HG02870 (cell line): ENCODE results near the gene LIN52.

Source experiments
- ATAC-seq: cut with Tn5 transposase; IDR thresholded peaks from one replicate; pipeline ENCODE4 v1.9.1; 2021; ENCODE audit warnings: mild to moderate bottlenecking, moderate library complexity; ENCODE audit not compliant: unreplicated experiment

Gene LIN52

DNA sequence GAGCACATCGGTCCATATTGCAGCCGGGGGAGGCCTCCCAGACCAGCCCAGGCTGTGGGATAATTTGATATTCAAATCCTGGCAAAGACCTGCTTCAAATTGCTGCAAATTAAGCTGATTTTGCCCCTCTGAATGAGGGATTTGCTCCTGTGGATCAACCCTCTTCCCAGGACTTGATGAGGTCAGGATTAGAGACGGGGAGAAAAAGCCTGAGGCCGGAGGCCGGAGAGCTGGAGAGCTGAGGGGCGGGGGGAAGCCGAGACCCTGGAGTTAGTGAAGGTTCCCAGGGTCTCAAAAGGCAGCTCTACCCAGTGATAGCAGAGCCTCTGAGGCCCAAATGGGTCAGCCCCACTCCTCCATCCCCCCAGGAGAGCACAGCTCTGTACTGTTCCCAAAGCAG lies 137.0 kb downstream of the LIN52 start:
- ATAC-seq = no peak

DNA sequence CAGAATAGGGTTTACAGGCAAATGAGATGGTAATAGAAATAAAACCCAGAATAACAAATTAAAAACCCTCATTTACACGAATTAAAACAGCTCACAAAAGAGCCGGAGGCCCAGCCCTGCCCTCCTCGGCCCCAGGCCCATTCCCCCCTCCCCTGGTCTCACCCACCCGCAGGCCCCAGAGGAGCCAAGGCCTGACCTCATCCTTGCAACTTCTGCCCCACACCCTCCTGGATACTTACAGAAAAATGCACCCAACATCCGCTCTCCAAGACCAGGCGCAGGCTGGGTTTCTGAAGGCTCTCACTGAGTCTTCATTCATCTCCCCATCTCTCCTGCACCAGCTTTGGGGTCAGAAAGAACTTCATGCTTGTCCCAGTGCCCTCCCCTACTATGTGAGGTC lies 138.3 kb downstream of the LIN52 start:
- no peak for ATAC-seq

DNA sequence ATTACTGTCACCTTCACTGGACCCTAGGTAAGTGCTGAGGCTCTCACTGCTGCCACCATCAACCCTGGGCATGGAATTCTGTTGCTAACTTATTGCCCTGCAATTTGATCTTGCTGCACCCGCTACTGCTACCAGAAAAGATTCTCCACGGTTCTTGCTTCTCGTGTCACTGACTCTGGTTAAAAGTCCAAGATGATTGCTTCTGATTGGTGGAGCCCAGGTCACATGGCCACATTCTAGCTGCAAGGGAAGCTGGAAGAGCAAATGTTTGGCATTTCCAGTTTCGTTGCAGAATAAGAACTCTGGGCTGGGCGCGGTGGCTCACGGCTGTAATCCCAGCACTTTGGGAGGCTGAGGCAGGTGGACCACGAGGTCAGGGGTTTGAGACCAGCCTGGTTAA lies 147.0 kb downstream of the LIN52 start:
- ATAC-seq = no peak

DNA sequence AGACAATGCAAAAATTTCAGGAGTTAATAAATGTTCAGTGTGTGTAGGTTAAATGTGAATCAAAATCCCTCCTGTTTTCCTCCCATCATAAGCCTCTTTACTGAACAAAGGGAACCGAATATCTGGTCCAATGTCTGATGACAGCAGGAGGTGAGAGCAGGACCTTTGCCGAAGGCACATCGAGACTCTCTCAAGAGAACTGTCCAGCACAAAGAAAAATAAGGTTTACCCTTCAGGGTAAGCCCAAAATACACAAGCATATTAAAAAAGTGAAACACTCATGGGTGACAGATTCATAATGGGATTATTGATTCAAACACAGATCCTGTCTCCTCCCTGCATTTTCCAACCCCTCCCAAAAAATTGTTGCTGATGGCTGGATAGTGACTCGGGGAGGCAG lies 150.3 kb downstream of the LIN52 start:
- ATAC-seq = no peak

DNA sequence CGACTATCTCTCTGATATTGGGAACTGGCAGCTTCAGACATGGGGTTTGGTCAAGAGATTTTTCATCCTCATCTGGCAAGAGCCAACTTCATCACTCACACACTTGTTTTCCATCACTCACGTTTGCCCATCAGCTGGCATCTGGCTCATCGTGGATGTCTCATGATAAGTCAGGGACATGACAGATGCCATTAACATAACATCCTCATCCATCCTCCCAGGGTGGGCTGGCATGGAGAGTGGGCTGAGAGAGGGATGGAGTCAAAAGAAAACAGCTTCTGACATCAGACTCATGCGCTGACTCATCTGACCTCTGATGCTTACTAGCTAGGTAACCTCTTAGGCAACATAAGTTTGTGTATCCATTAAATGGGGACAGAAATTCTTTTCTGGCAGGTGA lies 152.7 kb downstream of the LIN52 start:
- ATAC-seq = no peak

DNA sequence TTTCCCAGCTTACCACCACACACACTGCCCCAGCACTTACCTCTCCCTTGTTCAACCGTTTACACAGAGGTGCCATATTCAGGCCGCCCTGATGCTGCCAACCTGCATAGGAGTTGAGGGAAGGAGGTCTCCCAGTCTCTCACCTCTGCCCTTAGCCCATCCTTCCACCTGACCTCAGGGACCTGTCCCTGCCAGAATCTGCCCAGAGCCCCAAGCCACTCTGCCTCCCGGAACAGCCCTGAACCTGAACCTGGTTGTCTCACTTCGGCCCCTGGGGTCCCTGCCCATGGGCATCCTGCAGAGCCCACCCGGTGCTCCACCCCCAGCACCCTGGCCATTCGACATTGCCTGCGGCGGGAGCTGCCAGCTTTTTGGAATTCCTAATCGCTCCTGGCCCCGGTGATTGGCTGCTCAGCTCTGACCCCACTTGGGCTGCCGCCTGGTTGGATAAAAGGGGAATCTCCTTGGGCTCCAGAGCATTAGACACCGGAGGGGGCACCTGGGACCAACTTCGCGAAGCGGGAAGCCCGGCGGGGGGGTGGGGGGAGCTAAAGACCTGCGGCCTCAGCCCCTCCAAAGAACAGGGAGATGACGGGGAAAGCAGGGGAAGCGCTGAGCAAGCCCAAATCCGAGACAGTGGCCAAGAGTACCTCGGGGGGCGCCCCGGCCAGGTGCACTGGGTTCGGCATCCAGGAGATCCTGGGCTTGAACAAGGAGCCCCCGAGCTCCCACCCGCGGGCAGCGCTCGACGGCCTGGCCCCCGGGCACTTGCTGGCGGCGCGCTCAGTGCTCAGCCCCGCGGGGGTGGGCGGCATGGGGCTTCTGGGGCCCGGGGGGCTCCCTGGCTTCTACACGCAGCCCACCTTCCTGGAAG lies 154.5 kb downstream of the LIN52 start, which contains the start of gene VSX2:
VSX2 (plus strand) TSS at position 476 of the 874 bp plus-strand sequence; CDS start at position 589, 113 bp downstream.
- ATAC-seq = no peak

DNA sequence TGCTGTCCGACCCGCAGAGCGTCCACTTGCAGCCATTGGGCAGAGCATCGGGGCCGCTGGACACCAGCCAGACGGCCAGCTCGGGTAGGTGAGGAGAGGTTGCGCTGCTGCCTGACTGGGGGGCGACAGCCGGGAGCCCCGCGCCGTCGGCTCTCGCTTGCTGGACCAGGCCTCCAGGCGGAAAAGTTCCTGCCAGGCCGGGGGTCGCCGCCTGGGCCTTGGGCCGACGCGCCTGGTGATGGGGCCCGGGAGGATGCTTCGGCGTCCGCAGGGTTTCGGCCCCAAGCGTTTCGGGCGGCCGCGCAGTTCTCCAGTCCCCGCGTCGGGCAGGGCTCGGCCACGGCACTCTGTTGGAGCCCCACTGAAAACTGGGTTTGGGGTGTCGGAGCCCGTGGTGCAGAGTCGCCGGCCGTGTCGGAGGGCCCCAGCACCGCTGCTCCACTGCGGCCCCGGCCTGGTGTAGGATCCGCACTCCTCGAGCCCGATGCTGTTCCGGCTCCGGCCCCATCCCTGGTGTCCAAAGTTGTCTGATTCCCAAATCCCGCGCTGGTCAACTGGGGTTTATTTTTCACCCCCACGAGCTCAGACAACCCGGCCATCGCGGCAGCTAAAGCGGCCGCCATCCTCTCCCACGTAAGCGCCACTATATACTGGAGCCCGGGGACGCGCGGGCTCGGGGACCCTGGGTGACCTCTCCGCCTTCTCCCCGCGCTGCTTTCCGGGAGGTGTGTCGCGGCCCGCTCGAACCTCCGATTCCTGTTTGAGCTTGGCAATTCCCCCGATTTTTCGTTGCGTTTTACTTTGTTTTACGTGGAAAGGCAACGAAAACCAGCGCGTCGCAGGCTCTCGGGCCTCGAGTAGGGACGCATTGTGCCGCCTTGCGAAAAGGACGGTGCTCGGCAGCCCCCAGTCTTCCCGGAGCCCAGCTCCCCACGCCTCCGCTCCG lies 155.4 kb downstream of the LIN52 start:
- no peak for ATAC-seq

DNA sequence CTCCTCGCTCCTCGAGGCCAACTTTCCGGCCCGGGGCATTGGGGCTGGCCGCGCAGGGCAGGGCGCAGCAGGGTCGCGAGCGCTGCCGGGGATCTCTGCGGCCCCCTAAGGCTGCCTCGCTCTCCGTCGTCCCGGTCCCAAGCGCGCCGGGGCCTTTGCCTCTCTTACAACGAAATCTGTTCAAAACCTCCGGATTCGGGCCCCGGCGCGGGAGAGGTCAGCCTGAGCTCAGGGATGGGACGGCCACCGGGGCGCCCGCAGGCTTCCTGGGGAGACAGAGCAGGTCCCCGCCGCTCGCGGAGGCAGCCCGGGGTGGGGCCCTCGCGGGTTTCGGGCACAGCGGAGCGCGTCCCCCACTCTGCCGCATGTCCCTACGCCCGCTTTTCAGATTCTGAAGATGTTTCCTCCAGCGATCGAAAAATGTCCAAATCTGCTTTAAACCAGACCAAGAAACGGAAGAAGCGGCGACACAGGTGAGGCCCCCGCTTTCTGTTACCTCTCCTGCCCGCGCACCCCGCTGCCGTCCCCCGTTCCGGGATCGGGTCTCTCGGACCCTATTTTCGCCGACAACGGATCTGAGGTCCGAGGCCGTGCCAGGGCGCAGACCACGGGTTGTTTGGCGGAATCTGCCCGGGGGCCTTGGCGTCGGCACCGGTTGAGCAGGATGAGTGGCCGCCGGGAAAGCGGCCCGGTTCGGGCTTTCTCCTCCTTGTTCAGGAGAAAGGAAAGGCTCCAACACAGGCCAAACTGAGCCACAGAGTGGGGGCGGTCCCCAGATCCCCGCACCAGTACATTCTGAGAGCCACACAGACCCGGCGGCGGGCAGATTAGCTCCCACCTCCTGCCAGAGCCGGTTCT lies 156.3 kb downstream of the LIN52 start:
- no peak for ATAC-seq

DNA sequence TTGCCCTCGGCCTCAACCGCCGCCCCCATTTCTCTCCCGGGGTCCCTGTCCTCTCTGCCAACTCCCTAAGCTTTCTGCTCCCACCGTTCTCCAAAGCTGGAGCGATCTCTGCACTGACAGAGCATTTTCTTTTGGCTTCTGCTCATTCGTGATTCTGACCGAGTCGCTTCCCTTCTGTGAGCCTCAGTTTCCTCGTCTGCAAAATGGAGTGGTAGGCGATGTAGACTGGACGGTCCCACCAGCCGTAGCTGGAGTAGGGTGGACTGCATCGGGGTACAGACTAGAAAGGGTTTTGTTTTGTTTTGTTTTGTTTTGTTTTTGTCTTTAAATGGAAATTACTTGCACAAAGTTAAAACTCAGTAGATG lies 156.9 kb downstream of the LIN52 start:
- ATAC-seq = no peak

DNA sequence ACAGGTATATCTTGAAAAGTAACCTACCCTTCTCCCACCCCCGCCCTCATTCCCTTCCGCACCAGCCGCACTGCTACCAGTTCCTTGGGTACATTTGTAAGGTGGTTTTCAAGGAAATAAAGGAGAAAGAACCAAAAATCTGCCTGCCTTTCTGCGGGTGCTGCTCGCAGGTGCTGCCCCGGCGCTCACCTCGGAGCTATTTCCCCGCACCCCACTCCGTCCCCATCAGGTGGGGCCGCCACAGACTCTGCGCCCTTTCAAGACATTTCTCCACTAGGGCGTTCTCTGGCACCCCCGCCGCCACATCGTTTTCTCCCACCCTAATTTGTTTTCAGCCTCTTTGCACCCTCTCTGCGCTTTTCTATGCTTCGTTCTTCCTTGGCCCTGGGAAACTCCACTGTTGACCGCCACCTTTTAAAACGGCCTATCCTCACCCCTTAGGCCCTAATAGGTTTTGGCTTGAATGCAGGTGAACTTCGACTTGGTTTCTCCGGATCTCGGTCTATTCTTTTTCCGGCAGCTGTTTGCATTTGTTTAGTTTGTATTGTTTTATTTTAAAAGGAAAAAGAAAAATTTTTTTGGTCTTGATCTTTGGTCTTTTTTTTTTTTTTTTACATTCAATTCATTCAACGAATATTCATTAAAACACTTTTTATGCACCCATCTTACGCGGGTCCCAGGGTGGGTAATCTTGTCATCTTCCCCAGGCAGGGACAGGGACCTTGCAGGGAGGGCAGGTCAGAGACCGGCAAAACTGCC lies 157.4 kb downstream of the LIN52 start:
- no peak for ATAC-seq

DNA sequence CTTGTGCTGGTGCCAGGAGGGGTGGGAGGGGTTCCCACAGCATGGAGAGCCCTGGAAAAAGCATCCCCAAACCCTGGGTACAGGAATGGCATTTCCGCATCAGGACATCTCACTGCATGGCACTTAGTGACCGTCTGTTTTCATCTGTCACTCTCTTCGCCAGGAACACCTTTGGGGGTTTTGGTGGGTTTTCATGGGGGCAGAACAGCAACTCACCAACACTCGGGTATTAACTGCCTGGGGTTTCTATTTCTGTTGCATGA lies 158.0 kb downstream of the LIN52 start:
- ATAC-seq = no peak

DNA sequence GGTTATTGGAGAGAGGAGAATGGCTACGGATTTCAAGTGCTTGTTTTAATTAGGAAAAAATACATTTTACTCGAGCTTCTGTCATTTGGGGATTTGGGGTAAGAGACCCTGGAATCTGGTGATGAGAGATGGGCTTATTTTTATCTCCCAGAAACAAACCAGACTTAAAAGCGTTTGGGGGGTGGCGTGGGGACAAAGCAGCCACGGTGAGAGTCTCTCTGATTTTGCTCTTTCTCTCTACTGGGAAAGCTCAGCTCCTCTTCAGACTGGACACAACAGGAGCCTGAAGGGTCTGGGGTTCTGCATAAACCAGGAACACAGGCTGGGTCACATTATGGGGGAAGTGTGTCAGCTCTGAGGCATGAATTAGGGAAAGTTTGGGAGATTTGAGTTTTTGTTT lies 158.3 kb downstream of the LIN52 start:
- ATAC-seq = no peak

DNA sequence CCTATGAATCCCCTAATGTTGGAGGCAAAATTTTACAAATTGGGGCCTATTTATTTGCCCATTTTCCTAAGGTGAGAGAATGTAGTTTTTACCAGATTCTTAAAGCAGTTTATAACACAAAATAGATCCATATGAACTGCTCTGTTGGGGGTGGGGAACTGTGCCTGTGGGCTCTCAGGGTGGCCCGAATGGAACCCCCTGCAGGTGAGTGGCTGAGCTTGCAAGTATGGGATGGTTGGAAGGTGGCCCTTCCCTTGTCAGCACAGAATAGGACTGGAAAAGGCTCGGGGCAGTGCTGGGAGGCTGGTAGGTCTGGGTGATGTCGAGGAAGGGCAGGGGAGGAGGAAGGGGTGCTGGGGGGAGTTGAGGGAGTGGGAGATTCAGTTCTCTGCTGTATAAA lies 159.4 kb downstream of the LIN52 start:
- no peak for ATAC-seq

DNA sequence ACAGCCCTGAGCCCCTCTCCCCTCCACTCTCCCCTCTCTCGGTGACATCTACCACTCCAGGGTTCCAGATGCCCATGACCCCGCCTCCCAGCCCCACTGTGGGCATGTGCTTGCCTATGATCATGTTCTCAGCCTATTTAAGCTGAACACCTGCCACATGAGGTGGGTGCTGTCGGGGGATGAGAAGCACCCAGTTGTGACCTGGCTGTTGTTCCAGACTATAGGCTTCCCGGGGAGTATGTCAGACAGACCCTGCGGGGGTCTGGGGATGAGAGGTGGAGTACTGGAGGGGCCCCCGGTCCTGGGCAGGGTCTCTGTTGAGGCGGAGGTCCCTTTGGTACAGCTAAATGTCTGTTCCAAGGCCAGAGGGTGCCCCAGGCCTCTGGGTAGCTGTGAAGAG lies 160.5 kb downstream of the LIN52 start:
- no peak for ATAC-seq

DNA sequence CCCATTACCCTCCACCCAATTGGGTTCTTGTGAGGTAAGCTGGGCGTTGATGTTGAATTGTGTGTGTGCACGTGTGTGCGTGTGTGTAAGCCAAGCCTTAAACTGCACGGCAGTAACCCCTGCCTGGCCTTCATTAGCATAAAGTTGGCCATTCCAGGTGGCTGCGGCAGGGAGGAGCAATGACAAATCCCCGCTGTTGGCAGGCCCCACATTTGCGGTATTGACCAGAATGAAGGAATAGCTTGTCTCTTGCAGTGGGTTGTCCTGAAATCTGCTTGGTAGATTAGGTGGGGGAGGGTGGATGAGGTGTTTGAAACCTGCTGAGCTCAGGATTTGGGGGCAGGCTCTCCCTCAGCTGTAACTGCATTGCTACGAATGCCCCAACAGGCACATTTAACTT lies 161.8 kb downstream of the LIN52 start:
- no peak for ATAC-seq

DNA sequence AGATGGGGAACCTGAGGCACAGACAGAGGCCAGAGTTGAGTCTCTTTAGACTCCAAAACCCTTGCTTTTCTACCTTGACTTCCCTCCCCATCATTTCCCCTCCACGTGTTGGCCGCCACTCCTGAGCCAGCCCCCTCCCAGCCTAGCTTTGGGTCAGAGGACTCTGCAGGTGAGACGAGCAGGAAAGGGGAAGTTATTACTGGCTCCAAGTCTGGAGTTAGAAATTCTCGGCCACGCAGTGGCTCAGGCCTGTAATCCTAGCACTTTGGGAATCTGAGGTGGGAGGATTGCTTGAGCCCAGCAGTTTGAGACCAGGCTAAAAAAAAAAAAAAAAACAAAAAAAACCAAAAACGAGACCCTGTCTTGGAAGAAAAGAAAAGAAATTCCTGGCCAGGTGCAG lies 163.3 kb downstream of the LIN52 start:
- ATAC-seq = no peak

DNA sequence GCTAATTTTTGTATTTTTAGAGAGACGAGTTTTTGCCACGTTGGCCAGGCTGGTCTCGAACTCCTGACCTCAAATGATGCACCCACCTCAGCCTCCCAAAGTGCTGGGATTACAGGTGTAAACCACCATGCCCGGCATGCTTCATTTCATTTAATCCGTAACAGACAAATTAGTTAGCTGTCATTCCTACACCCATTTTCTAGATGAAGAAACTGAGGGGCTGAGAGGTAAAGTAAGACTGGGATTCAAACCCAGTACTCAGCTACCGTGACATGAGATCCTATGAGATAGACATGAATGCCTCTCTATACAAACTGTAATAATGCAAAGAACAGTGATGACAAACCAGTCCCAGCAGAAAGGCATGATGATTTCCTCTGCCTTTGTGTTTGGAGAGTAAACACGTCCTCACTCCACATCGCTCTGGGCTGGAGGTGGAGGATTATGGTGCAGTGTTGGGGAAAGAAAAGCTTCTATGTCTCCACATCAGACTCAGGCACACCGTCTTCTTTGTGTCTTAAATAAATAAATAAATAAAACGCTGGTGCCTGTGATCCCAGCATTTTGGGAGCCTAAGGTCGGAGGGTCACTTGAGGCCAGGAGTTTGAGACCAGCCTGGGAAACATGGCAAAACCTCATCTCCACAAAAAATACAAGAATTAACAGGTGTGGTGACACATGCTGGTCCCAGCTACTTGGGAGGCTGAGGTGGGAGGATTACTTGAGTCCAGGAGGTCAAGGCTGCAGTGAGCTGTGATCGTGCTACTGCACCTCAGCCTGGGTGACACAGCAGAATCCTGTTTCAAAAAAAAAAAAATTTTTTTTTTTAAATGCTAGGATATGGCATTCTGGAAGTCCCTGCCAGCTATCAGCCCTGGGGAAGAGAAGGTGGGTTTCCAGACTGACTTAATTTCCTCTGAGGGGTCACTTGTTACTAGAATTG lies 164.9 kb downstream of the LIN52 start:
- ATAC-seq = no peak
